ENCODE results near the gene MAP3K1.
"Not testable (repeated sequence)": the region's sequence is repeated elsewhere in the genome, so short reads cannot be mapped to it uniquely, and the experiment has no call there.

MAP3K1 gene

GRCh38 chr5:56819060-56819881, 3.9 kb downstream of the MAP3K1 start:
- Histone ChIP-seq H3K27me3 (no peaks in the 10 kb centered on the region), H3K9me3 (replicated peaks in 1 of 11) (no peaks in the 10 kb centered on the region), H3K4me3 (peak overlapping the region; percentile 92 to 100 (median 98)), H3K36me3 (peaks cover 0 to 43% (median 24%) of the 10 kb centered on the region in 11 experiments; a peak in 13 of 22 replicates), H3K4me1 (peaks cover 49 to 55% (median 51%) of the 10 kb centered on the region in 10 experiments), H4K20me1 (peaks cover 24 to 60% (median 51%) of the 10 kb centered on the region in 11 experiments), H3K9ac (peak overlapping the region; percentile 98 to 100 (median 99)), H3K27ac (peak overlapping the region; percentile 98 to 100 (median 99)), H3K4me2 (peak overlapping the region; percentile 83 to 98 (median 96))
- TF ChIP-seq Cebpa-rat (IDR thresholded peaks at IDR 0.05), result no peak

- Histone ChIP-seq H4K20me1 (peaks cover 48 to 81% (median 76%) of the 10 kb centered on the region in 11 experiments), H3K4me2 (peak overlapping the region; percentile 83 to 98 (median 96)), H3K9ac (peak overlapping the region in 6 of 11 experiments; percentile 99 to 100 (median 100); a peak in 12 of 22 replicates), H3K27ac (peak overlapping the region in 8 of 11 experiments; percentile 2 to 100 (median 99); a peak in 13 of 22 replicates), H3K4me3 (peak overlapping the region in 7 of 10 experiments; percentile 92 to 100 (median 98); a peak in 10 of 20 replicates), H3K4me1 (peaks cover 72 to 78% (median 76%) of the 10 kb centered on the region in 10 experiments), H3K36me3 (peaks cover 9 to 66% (median 39%) of the 10 kb centered on the region in 11 experiments; a peak in 18 of 22 replicates)
- not testable (repeated sequence) for H3K9me3 ChIP-seq (replicated peaks in 1 of 11); H3K27me3 ChIP-seq
Observed at GRCh38 chr5:56821868-56822267, 6.5 kb downstream of the MAP3K1 start.

GRCh38 chr5:56822981-56823380, 7.6 kb downstream of the MAP3K1 start:
- H3K4me2 ChIP-seq, result peak overlapping the region; percentile 83 to 98 (median 96)
- no peaks in the 10 kb centered on the region for H3K9me3 ChIP-seq (replicated peaks in 1 of 11)
- H4K20me1 ChIP-seq, result peaks cover 59 to 91% (median 87%) of the 10 kb centered on the region in 11 experiments
- peaks cover 14 to 72% (median 41%) of the 10 kb centered on the region in 11 experiments; a peak in 18 of 22 replicates for H3K36me3 ChIP-seq
- peak overlapping the region in 10 of 11 experiments; percentile 1 to 100 (median 99); a peak in 18 of 22 replicates for H3K9ac ChIP-seq
- peak overlapping the region; percentile 15 to 100 (median 98); a peak in 15 of 22 replicates for H3K27ac ChIP-seq
- H3K4me1 ChIP-seq, result peaks cover 83 to 90% (median 87%) of the 10 kb centered on the region in 10 experiments
- H3K4me3 ChIP-seq, result peak overlapping the region in 8 of 10 experiments; percentile 10 to 99 (median 32); a peak in 10 of 20 replicates
- TF ChIP-seq Cebpa-rat (IDR thresholded peaks at IDR 0.05), result no peak
- no peaks in the 10 kb centered on the region for H3K27me3 ChIP-seq

GRCh38 chr5:56824019-56824418, 8.7 kb downstream of the MAP3K1 start:
- Histone ChIP-seq H3K36me3 (peaks cover 14 to 73% (median 41%) of the 10 kb centered on the region in 11 experiments; a peak in 18 of 22 replicates), H3K4me1 (peaks cover 87 to 100% (median 98%) of the 10 kb centered on the region in 10 experiments), H4K20me1 (peaks cover 69 to 100% (median 97%) of the 10 kb centered on the region in 11 experiments)

DNA sequence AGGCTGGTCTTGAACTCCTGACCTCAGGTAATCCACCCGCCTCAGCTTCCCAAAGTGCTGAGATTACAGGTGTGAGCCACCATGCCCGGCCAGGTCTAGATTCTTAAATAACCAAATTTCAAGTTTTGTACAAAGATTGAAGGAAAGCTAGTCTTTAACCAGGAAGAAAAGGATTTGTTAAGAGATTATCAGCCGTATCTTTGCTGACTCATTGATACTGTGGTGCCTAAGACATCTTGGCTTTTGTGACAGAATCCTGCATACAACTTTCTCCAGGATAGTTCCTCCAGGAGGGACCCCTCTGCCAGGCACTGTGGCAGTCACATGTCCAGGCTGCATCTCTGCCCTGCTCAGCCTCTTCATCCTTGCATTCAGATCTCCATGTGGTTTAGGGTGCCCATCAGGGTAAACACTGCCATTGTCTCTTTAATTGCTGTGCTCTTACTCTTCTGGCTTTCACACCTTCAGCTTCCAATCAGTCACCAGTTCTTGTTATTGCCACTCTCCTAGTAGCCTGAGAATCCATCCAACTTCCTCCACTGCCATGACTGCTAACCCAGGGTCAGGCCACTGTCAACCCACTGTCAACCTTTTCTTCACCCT, 10.0 kb downstream of the MAP3K1 start:
- peak overlapping the region in 4 of 11 experiments; percentile 19 to 50 (median 32); a peak in 6 of 22 replicates for H3K9ac ChIP-seq

More at GRCh38 chr5:56824019-56824418, 8.7 kb downstream of the MAP3K1 start:
- no peak for TF ChIP-seq Cebpa-rat (IDR thresholded peaks at IDR 0.05)
- Histone ChIP-seq H3K4me2 (peak overlapping the region; percentile 67 to 98 (median 94)), H3K4me3 (peak overlapping the region in 1 of 10 experiments; percentile 37; a peak in 2 of 20 replicates), H3K27ac (peak overlapping the region in 4 of 11 experiments; percentile 5 to 36 (median 28); a peak in 5 of 22 replicates), H3K9me3 (replicated peaks in 1 of 11) (no peaks in the 10 kb centered on the region), H3K9ac (peak overlapping the region in 3 of 11 experiments; percentile 1 to 47 (median 14); a peak in 3 of 22 replicates), H3K27me3 (no peaks in the 10 kb centered on the region)

DNA sequence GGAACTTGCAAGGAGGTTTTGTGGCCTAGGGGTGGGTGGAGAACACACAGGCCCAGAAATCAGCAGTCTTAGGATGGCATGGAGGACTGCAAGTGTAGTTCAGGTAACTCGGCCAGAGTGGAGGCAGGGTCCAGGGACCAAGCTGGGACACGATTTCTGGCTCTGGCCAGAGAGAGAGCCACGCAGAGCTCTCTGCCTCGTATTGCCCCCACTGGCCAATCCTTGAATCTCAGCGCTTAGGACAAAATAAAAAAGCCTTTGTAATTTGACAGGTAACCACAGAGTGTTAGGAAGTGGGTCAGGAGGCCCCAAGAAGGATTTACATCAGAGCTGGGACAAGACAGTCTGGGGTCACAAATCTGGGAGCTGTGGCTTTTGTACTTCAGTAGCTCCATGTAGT, 11.7 kb downstream of the MAP3K1 start:
- peaks cover 86 to 100% (median 100%) of the 10 kb centered on the region in 10 experiments for H3K4me1 ChIP-seq
- no peak for TF ChIP-seq Cebpa-rat (IDR thresholded peaks at IDR 0.05)
- no peaks in the 10 kb centered on the region for H3K9me3 ChIP-seq (replicated peaks in 1 of 11)
- no peaks in the 10 kb centered on the region for H3K27me3 ChIP-seq
- H4K20me1 ChIP-seq, result peaks cover 94 to 100% (median 100%) of the 10 kb centered on the region in 11 experiments
- H3K4me3 ChIP-seq, result peak overlapping the region in 1 of 10 experiments; percentile 12; a peak in 2 of 20 replicates
- peak overlapping the region in 8 of 11 experiments; percentile 6 to 57 (median 26); a peak in 10 of 22 replicates for H3K27ac ChIP-seq
- H3K36me3 ChIP-seq, result peaks cover 0 to 60% (median 31%) of the 10 kb centered on the region in 11 experiments; a peak in 16 of 22 replicates
- peak overlapping the region; percentile 72 to 98 (median 94) for H3K4me2 ChIP-seq
- peak overlapping the region in 8 of 11 experiments; percentile 8 to 52 (median 27); a peak in 6 of 22 replicates for H3K9ac ChIP-seq

More for the DNA sequence above, 10.0 kb downstream of the MAP3K1 start:
- peak overlapping the region; percentile 72 to 98 (median 94) for H3K4me2 ChIP-seq
- H3K27me3 ChIP-seq, result no peaks in the 10 kb centered on the region
- peak overlapping the region in 8 of 11 experiments; percentile 3 to 60 (median 34); a peak in 15 of 22 replicates for H3K27ac ChIP-seq
- H3K36me3 ChIP-seq, result peaks cover 14 to 74% (median 40%) of the 10 kb centered on the region in 11 experiments; a peak in 18 of 22 replicates
- TF ChIP-seq Cebpa-rat (IDR thresholded peaks at IDR 0.05), result no peak
- H3K9me3 ChIP-seq (replicated peaks in 1 of 11), result no peaks in the 10 kb centered on the region
- H3K4me3 ChIP-seq, result no peak overlapping the region
- H4K20me1 ChIP-seq, result peaks cover 82 to 100% (median 100%) of the 10 kb centered on the region in 11 experiments
- H3K4me1 ChIP-seq, result peaks cover 89 to 100% (median 100%) of the 10 kb centered on the region in 10 experiments

DNA sequence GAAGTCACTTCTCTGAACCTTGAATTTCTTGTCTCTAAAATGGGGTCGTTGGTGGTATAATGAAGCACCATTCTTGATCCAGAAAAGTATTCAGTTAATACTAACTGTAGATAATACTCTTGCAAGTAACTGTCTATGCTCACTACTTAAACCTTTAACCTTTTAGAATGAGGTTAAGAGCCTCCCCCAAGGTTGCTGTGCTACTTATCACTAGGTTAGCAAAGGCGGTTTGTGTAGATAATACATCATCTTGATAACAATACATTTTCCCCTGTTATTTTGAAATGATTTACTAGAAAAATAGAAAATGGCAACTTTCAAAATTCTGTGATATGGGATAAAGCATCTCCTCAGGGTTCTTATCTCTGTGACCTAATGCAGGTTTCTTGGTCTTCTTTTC, 12.6 kb downstream of the MAP3K1 start:
- Histone ChIP-seq H4K20me1 (peaks cover 93 to 100% (median 100%) of the 10 kb centered on the region in 11 experiments), H3K36me3 (peaks cover 0 to 51% (median 25%) of the 10 kb centered on the region in 11 experiments; a peak in 16 of 22 replicates), H3K4me2 (peak overlapping the region; percentile 72 to 98 (median 94)), H3K4me3 (no peak overlapping the region; a peak in 1 of 20 replicates), H3K4me1 (peaks cover 83 to 100% (median 100%) of the 10 kb centered on the region in 10 experiments), H3K9me3 (replicated peaks in 1 of 11) (no peaks in the 10 kb centered on the region), H3K9ac (peak overlapping the region in 2 of 11 experiments; percentile 15; a peak in 1 of 22 replicates), H3K27me3 (no peaks in the 10 kb centered on the region), H3K27ac (0 out of 22 replicates have a peak overlapping the region, but pooled peaks of 2 of the 11 experiments have one; percentile 4 to 29)
- TF ChIP-seq Cebpa-rat (IDR thresholded peaks at IDR 0.05), result no peak

Measured in BLaER1 treated with 17β-estradiol and CSF1 and Interleukin-3, amounts not matched to agents 10 nM and 100 nM (cell line).